ENCODE measurements around the gene ST6GALNAC1.
A peak's percentile ranks its signal among the peaks of the same experiment; 100 is the strongest.

The ST6GALNAC1 gene

DNA sequence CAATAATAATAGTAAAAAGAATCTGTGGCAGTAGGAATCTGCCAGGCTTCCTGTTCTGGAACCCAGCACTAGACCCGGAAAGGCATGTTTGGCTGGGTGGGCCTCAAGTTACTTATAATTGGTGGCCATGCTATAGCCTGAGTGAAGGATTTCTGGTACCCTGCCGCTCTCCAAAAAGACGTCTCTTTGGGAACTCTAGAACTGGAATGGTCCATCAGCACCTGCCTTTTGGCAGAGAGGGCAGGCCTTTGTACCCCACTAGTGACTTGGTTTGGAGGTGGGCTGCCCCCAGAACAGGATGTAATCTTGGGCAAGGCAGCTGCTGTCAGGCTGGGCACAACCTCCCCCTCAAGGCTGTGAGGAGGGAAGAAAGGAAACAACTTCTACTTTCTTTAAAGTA lies 29.3 kb upstream of the ST6GALNAC1 start:
- FAIRE-seq, result no peak
- TF ChIP-seq POLR2AphosphoS5 (IDR thresholded peaks at IDR 0.05; ENCODE audit: low read depth, low read length) (no peak), TAF1 (IDR thresholded peaks at IDR 0.05; ENCODE audit: borderline replicate concordance, low read depth, low read length) (no peak), POLR2A (IDR thresholded peaks at IDR 0.05; ENCODE audit: low read depth, low read length) (no peak)
- no peak for DNase-seq (ENCODE audit: insufficient read length)

DNA sequence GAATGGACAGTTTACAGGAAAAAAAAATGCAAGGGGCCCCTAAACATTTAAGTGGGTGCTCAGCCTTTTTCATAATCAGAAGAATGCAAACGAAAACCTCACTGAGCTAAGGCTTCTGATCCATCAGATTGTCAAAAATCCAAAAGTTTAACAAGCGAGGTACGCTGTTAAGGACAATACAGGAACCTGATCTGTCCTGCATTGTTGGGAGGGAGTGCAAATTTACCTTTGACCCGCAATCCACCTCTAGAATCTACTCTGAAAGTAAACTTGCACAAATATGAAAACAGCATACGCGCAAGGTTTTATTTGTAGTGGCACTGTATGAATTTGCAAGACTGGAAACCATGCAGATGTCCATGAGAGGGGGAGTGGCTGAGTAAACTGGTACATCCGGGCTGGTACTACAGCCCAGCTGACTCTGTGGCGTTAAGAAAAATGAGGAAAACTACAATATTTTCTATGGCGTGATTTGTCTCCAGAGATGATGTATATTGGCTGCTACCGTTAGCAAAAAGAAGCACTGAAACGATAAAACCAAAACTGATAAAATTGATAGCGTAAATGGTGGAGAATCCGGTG lies 28.8 kb upstream of the ST6GALNAC1 start:
- FAIRE-seq, result no peak
- TF ChIP-seq TAF1 (IDR thresholded peaks at IDR 0.05; ENCODE audit: borderline replicate concordance, low read depth, low read length), result no peak
- no peak for TF ChIP-seq POLR2A (IDR thresholded peaks at IDR 0.05; ENCODE audit: low read depth, low read length)
- TF ChIP-seq POLR2AphosphoS5 (IDR thresholded peaks at IDR 0.05; ENCODE audit: low read depth, low read length), result no peak
- no peak for DNase-seq (ENCODE audit: insufficient read length)

- DNase-seq (ENCODE audit: insufficient read length) (no peak), FAIRE-seq (no peak)
- TF ChIP-seq TAF1 (IDR thresholded peaks at IDR 0.05; ENCODE audit: borderline replicate concordance, low read depth, low read length) (0 out of 2 replicates have a peak, but pooled peaks have one; percentile 9), POLR2AphosphoS5 (IDR thresholded peaks at IDR 0.05; ENCODE audit: low read depth, low read length) (peak; percentile 72), POLR2A (IDR thresholded peaks at IDR 0.05; ENCODE audit: low read depth, low read length) (peak; percentile 76)
Measured at GRCh38 chr17:76671912-76672262, 28.3 kb upstream of the ST6GALNAC1 start.

DNA sequence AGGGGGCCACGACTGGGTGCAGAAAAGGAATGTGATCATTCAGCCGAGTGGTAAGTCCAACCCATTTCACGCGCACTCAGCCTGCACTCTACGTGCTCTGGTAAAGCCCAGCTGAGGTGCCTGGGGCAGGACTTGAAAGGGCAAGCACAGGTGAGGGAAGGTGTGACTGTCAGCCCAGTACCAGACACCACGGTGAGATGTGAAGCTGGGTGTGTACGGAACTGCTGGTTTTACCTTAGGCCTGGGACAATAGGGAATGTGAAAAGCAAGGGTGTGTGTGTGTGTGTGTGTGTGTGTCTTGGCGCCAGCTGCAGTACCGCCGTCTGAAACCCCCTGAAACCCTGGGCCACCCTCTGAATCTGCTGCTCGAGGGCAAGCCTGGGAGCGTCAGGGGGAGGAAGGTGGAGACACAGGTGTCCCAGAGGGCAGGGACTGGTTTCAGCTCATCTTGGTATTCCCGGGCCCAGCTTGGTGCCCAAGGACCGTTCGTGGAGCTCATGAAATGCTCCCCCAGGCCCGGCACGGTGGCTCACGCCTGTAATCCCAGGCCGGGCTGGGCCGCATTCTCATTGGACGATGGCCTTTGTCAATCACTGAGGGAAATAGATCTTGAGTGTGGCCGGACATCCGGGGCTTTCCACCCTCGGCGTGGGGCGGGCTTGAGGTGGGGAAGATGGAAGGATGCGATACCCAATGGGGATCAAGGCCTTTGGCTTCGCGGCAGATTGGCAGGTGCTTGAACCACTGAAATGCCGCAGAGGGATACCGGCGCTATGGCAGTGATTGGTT lies 27.8 kb upstream of the ST6GALNAC1 start:
- peak; percentile 95 for FAIRE-seq
- TF ChIP-seq TAF1 (IDR thresholded peaks at IDR 0.05; ENCODE audit: borderline replicate concordance, low read depth, low read length) (no peak), POLR2A (IDR thresholded peaks at IDR 0.05; ENCODE audit: low read depth, low read length) (no peak; the same call in 1 of the 2 replicates), POLR2AphosphoS5 (IDR thresholded peaks at IDR 0.05; ENCODE audit: low read depth, low read length) (peak; percentile 23; the same call in 1 of the 2 replicates)
- DNase-seq (ENCODE audit: insufficient read length), result peak; percentile 95

- DNase-seq (ENCODE audit: insufficient read length), result no peak
- no peak for TF ChIP-seq TAF1 (IDR thresholded peaks at IDR 0.05; ENCODE audit: borderline replicate concordance, low read depth, low read length)
- TF ChIP-seq POLR2A (IDR thresholded peaks at IDR 0.05; ENCODE audit: low read depth, low read length), result no peak
- TF ChIP-seq POLR2AphosphoS5 (IDR thresholded peaks at IDR 0.05; ENCODE audit: low read depth, low read length), result no peak
- no peak for FAIRE-seq
Measured at GRCh38 chr17:76670718-76671122, 27.2 kb upstream of the ST6GALNAC1 start.

DNA sequence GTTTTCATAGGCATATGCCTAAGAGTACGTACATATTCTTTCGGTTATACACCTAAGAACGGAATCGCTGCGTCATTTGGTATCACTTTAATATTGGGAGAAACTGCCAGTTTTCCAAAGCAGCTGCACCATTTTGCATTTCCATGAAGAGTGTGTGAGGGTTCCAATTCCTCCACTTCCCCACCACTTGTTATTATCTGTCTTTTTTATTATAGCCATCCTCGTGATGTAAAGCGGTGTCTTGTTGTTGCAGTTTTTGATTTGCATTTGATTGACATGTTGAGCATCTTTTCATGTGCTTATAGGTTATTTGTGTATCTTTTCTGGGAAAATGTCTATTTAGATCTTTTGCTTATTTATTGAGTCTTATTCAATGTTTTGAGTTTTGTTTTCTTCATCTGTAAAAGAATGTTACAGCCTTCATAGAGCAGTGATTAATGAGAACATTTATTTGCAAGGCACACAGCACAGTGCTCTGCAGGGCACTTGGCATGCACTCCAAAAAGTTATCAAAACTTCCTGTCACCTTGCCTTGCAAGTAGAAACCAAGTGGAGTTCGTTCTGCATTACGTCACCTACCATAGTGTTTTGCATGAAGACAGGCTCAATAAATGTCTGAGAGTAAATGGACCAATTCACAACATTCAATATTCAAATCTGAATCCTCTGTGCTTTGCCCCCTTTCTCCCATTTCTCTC lies 26.6 kb upstream of the ST6GALNAC1 start:
- no peak for FAIRE-seq
- DNase-seq (ENCODE audit: insufficient read length), result no peak
- TF ChIP-seq TAF1 (IDR thresholded peaks at IDR 0.05; ENCODE audit: borderline replicate concordance, low read depth, low read length) (no peak), POLR2AphosphoS5 (IDR thresholded peaks at IDR 0.05; ENCODE audit: low read depth, low read length) (no peak), POLR2A (IDR thresholded peaks at IDR 0.05; ENCODE audit: low read depth, low read length) (no peak)

DNA sequence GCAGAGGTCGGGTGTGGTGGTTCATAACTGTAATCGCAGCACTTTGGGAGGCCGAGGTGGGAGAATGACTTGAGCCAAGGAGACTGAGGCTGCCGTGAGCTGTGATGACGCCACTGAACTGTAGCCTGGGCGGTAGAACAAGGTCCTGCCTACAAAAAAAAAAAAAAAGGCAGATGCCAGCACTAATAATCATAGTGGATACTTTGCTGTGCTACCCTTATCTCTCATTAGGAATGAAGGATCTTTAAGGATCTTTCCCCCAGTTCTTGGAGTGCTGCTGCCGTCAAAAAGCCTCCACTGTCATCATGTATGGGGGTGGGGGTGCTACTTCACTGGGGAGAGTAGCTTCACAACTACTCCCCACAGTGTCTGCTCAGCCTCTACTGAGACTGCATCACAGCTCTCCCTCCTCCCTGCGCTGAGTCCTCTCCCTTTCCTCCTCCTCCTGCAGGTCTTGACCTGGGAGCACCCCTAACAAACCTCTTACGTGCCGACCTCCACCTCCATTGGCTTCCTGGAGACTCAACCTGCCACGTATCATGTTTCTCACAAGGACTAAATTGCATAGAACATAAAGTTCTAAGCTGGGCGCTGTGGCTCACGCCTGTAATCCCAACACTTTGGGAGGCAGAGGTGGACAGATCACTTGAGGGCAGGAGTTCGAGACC lies 24.4 kb upstream of the ST6GALNAC1 start:
- no peak for DNase-seq (ENCODE audit: insufficient read length)
- FAIRE-seq, result no peak
- no peak for TF ChIP-seq TAF1 (IDR thresholded peaks at IDR 0.05; ENCODE audit: borderline replicate concordance, low read depth, low read length)
- TF ChIP-seq POLR2A (IDR thresholded peaks at IDR 0.05; ENCODE audit: low read depth, low read length), result no peak
- no peak for TF ChIP-seq POLR2AphosphoS5 (IDR thresholded peaks at IDR 0.05; ENCODE audit: low read depth, low read length)

GRCh38 chr17:76667491-76667755 lies 23.9 kb upstream of the ST6GALNAC1 start:
- DNase-seq (ENCODE audit: insufficient read length) (no peak), FAIRE-seq (no peak)
- TF ChIP-seq POLR2A (IDR thresholded peaks at IDR 0.05; ENCODE audit: low read depth, low read length) (no peak), TAF1 (IDR thresholded peaks at IDR 0.05; ENCODE audit: borderline replicate concordance, low read depth, low read length) (no peak), POLR2AphosphoS5 (IDR thresholded peaks at IDR 0.05; ENCODE audit: low read depth, low read length) (no peak)

DNA sequence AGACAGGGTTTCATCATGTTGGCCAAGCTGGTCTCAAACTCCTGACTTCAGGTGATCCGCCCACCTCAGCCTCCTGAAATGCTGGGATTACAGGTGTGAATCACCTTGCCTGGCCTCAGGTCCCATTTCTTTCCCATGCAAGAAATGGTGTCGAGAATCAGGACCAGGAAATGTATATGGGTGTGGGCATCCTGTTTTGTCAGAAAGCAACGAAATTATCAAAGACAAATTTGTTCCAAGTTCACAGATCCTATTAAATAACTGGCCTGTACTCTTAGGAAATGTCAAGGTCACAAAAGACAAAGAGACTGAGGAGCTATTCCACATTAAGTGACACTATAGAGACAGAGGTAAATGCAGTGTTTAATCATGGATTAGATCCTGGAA lies 17.1 kb upstream of the ST6GALNAC1 start:
- FAIRE-seq (no peak), DNase-seq (ENCODE audit: insufficient read length) (no peak)
- TF ChIP-seq POLR2A (IDR thresholded peaks at IDR 0.05; ENCODE audit: low read depth, low read length) (no peak), POLR2AphosphoS5 (IDR thresholded peaks at IDR 0.05; ENCODE audit: low read depth, low read length) (no peak), TAF1 (IDR thresholded peaks at IDR 0.05; ENCODE audit: borderline replicate concordance, low read depth, low read length) (no peak)

GRCh38 chr17:76659928-76660655 lies 16.5 kb upstream of the ST6GALNAC1 start:
- TF ChIP-seq TAF1 (IDR thresholded peaks at IDR 0.05; ENCODE audit: borderline replicate concordance, low read depth, low read length), result no peak
- TF ChIP-seq POLR2AphosphoS5 (IDR thresholded peaks at IDR 0.05; ENCODE audit: low read depth, low read length), result no peak
- no peak for TF ChIP-seq POLR2A (IDR thresholded peaks at IDR 0.05; ENCODE audit: low read depth, low read length)
- DNase-seq (ENCODE audit: insufficient read length) (no peak), FAIRE-seq (no peak)

- FAIRE-seq (no peak), DNase-seq (ENCODE audit: insufficient read length) (no peak)
- TF ChIP-seq POLR2A (IDR thresholded peaks at IDR 0.05; ENCODE audit: low read depth, low read length) (no peak), TAF1 (IDR thresholded peaks at IDR 0.05; ENCODE audit: borderline replicate concordance, low read depth, low read length) (no peak), POLR2AphosphoS5 (IDR thresholded peaks at IDR 0.05; ENCODE audit: low read depth, low read length) (no peak)
Measured at GRCh38 chr17:76658242-76658662, 14.7 kb upstream of the ST6GALNAC1 start.

Data from GM12892 (cell line).